GM13977 (cell line): Measurements from ENCODE around the gene UPK3A.
"Not testable (repeated sequence)": the region's sequence is repeated elsewhere in the genome, so short reads cannot be mapped to it uniquely, and the experiment has no call there.

Experiments
- DNase-seq: peaks from one replicate; pipeline ENCODE4 v3.0.0; 2012; ENCODE audit warnings: low spot score
- CTCF ChIP-seq: IDR thresholded peaks from 2 replicates; pipeline ENCODE4 v1.5.1; 2012; ENCODE audit warnings: mild to moderate bottlenecking, control low read depth; ENCODE audit not compliant: insufficient read depth; ENCODE audit errors: extremely low read depth, missing control alignments
- in situ Hi-C: fragments of 300-500 bp; cut with MboI; formaldehyde crosslinking; loops from one replicate; pipeline ENCODE4 v1.12.0; 2022; ENCODE audit warnings: low sequenced_read_pairs, low pct_unique_long_range_greater_than_20kb, mixed read lengths, inconsistent platforms; ENCODE audit not compliant: unreplicated experiment

Gene UPK3A

GRCh38 chr22:45292731-45293442 is 8.1 kb downstream of the UPK3A start:
- TF ChIP-seq CTCF = no peak
- DNase-seq = no peak
- in situ Hi-C loops = no loop called here

GRCh38 chr22:45294030-45294429 is 9.3 kb downstream of the UPK3A start:
- TF ChIP-seq CTCF = no peak
- in situ Hi-C loops = no loop called here
- no peak for DNase-seq

- in situ Hi-C loops, DNase-seq: not testable (repeated sequence)
These were observed 10.3 kb downstream of the UPK3A start for GRCh38 chr22:45295004-45295403.

- no peak for DNase-seq
- in situ Hi-C loops = no loop called here
- TF ChIP-seq CTCF = no peak
These were observed 10.7 kb downstream of the UPK3A start for GRCh38 chr22:45295492-45295891.

- in situ Hi-C loops = no loop called here
These were observed 12.0 kb downstream of the UPK3A start for GRCh38 chr22:45296628-45297297.

GRCh38 chr22:45298934-45299505 is 14.3 kb downstream of the UPK3A start:
- TF ChIP-seq CTCF = no peak
- no peak for DNase-seq
- in situ Hi-C loops = no loop called here

More at GRCh38 chr22:45296628-45297297, 12.0 kb downstream of the UPK3A start:
- TF ChIP-seq CTCF = no peak
- DNase-seq = no peak

- no peak for DNase-seq
- in situ Hi-C loops = no loop called here
- no peak for TF ChIP-seq CTCF
These were observed 18.0 kb downstream of the UPK3A start for GRCh38 chr22:45302751-45303150.
